AG04450 (cell line): Measurements from ENCODE around the gene HLA-F. TPM values are rescaled to one million over a fixed set of nuclear protein-coding genes. Genes with fewer than 3 reads are reported as not detected.

Source experiments
- CTCF ChIA-PET: fragments of 300-600, 350-600 bp; formaldehyde crosslinking; extraction: SDS; loops from one replicate; lab custom pipeline; 2022; ENCODE audit warnings: antibody characterized with exemption, inconsistent platforms; lab: Charles Lee
- POLR2A ChIA-PET: fragments of 350-600 bp; formaldehyde crosslinking; extraction: SDS; loops from one replicate; lab custom pipeline; 2021; ENCODE audit warnings: antibody characterized with exemption, inconsistent platforms; lab: Yijun Ruan, JAX
- DNase-seq: peaks from one replicate; pipeline ENCODE4 v3.0.0-alpha.2; 2011; ENCODE audit warnings: low read depth, low spot score
- H3K27ac ChIP-seq: one replicate; pipeline ENCODE4 v1.5.1; 2012; ENCODE audit warnings: low read depth, low read length, control low read depth
- H3K27me3 ChIP-seq: one replicate; pipeline ENCODE4 v1.6.0; 2012; ENCODE audit warnings: low read length; ENCODE audit not compliant: control insufficient read depth, insufficient read depth
- H3K4me3 ChIP-seq: 2 replicates; pipeline ENCODE4 v1.5.1; 2011; ENCODE audit warnings: mild to moderate bottlenecking, low read depth, low read length, control low read depth
- H3K9me3 ChIP-seq: 2 replicates; pipeline ENCODE4 v1.5.1; 2012; ENCODE audit warnings: low read length; ENCODE audit not compliant: control insufficient read depth, insufficient read depth
- polyA plus RNA-seq: library from polyadenylated mRNA; depleted of rRNA; stranded (reverse); fragments of >200 nt; gene quantifications from 2 replicates; pipeline ENCODE4 v1.2.3, GENCODE V29; 2011; rRNA removed
- small RNA-seq: library from RNA; depleted of rRNA; stranded (forward); fragments of <200 nt; gene quantifications from one replicate; pipeline ENCODE3, GENCODE V24; 2012; ENCODE audit warnings: low read depth; ENCODE audit not compliant: insufficient read length
- TF ChIP-seq, protein P1 (sequence below): IDR thresholded peaks from 2 replicates; pipeline ENCODE4 v1.5.1; 2011; ENCODE audit warnings: low read depth, low read length, control low read depth, inconsistent platforms

The HLA-F gene
- polyA plus RNA-seq, 1 experiment = 0.12 TPM

DNA sequence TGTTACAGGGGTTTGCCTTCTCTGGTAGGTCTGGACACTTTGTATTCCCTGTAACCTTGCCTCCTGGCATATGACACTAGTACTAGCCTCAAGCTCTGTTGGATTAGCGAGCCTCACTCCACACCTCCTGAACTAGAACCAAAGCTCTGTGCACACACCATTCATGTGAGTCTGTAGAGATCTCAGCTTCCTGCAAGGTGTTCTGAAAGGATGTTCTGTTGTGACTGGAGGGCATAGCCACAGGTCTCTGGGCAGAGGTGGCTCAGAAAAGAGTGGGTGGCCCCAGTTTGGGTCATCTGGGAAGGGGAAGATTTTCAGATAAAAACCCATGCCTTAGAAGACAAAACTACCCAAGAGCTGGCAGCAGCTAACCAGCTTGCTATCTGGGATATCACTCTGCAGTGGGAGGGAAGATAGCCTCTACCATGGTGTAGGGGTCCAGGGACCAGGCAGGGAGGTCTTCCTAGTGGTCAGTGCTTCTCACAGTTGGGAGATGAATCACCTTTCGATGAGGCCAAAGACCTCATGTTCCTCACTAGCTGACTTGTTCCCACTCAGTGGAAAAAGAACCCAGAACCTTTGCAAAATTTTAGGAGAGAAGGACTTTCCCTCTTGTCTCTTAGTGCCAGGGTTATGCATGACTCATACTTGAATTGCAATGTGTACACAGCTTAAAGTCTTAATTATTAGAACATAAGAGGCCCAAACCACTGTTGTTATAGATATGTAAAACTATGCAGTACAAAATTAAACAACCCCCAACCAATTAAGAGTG lies 41.4 kb downstream of the HLA-F start:
- CTCF ChIA-PET = interaction anchor here (0.8 kb wide), 1 partner anchor 111 kb away, joined by 3 read pairs; no protein-coding TSS in a partner anchor

DNA sequence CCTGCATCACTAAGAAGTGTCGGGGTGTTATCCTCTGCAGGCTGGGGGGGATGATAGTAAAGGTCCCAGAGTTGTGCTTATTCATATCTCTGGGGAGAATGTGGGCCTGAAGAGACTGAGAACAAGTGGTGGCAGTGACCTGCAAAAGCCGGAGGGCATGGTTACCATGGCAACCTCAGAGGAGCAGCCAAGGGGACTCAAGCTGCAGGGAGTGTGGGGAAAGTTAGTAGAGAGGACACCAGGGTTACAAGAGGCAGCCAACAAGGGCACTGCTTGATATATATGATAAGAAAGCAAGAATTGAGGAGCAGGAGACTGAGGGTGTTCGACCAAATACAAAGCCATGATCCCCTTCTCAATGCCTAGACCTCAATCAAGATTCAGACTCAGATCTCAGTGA lies 46.1 kb downstream of the HLA-F start:
- Histone ChIP-seq H3K27me3 (no peaks in the 10 kb centered on the region), H3K27ac (no peak overlapping the region), H3K4me3 (no peak overlapping the region), H3K9me3 (no peaks in the 10 kb centered on the region)
- TF ChIP-seq, protein P1, sequence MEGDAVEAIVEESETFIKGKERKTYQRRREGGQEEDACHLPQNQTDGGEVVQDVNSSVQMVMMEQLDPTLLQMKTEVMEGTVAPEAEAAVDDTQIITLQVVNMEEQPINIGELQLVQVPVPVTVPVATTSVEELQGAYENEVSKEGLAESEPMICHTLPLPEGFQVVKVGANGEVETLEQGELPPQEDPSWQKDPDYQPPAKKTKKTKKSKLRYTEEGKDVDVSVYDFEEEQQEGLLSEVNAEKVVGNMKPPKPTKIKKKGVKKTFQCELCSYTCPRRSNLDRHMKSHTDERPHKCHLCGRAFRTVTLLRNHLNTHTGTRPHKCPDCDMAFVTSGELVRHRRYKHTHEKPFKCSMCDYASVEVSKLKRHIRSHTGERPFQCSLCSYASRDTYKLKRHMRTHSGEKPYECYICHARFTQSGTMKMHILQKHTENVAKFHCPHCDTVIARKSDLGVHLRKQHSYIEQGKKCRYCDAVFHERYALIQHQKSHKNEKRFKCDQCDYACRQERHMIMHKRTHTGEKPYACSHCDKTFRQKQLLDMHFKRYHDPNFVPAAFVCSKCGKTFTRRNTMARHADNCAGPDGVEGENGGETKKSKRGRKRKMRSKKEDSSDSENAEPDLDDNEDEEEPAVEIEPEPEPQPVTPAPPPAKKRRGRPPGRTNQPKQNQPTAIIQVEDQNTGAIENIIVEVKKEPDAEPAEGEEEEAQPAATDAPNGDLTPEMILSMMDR = no peak
- CTCF ChIA-PET = no interaction called here
- POLR2A ChIA-PET = no interaction called here
- DNase-seq = no peak

More for the DNA sequence above, 41.4 kb downstream of the HLA-F start:
- Histone ChIP-seq H3K27ac (no peak overlapping the region), H3K9me3 (no peaks in the 10 kb centered on the region), H3K27me3 (no peaks in the 10 kb centered on the region), H3K4me3 (no peak overlapping the region)
- POLR2A ChIA-PET = no interaction called here
- no peak for DNase-seq
- TF ChIP-seq, protein P1 = no peak

DNA sequence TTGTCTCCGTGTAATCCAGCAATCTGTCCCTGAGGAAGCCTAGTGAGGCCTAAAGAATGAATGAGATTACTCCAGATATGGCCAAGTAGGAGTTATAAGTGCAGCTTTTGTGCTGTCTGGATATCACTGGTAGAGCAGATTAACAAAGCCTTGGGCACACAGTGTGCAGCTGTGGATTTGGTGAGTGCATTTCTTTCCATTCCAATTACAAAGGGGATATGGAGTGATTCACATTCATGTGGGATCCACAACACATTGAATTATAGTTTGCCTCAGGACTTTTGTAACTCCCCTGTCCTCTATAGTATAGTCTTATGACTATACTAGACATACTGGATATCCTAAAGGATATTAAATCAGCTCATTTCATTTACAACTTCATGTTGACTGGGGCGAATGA lies 47.1 kb downstream of the HLA-F start:
- DNase-seq = no peak
- H3K27me3 ChIP-seq = no peaks in the 10 kb centered on the region
- H3K9me3 ChIP-seq = no peaks in the 10 kb centered on the region
- no peak overlapping the region for H3K27ac ChIP-seq
- TF ChIP-seq, protein P1 = no peak
- no peak overlapping the region for H3K4me3 ChIP-seq
- CTCF ChIA-PET = no interaction called here
- POLR2A ChIA-PET = no interaction called here

GRCh38 chr6:29776684-29777083 lies 53.5 kb downstream of the HLA-F start:
- TF ChIP-seq, protein P1 = no peak
- CTCF ChIA-PET = interaction anchor here (1.1 to 1.6 kb wide), 3 partner anchors 23 to 123 kb away, joined by 3 read pairs; no protein-coding TSS in a partner anchor
- POLR2A ChIA-PET = no interaction called here
- Histone ChIP-seq H3K4me3 (no peak overlapping the region), H3K9me3 (no peaks in the 10 kb centered on the region), H3K27ac (no peak overlapping the region), H3K27me3 (no peaks in the 10 kb centered on the region)
- DNase-seq = no peak

Small RNA genes within 50 kb of the gene (small RNA-seq; reads per million reads assigned to genes)
- gene AL645939.2 = not detected
- not detected for gene AL645939.3
- gene AL645939.4 = not detected
- not detected for gene RF00019

Other genes starting within 250 kb of the HLA-F start
- not detected in 2 replicates for gene MAS1L, start 235.5 kb upstream of the HLA-F start, polyA plus RNA-seq
- not detected in 2 replicates for gene UBD, start 163.7 kb upstream of the HLA-F start, polyA plus RNA-seq
- not detected in 2 replicates for gene OR2H2, start 138.3 kb upstream of the HLA-F start, polyA plus RNA-seq
- 14.6 and 16.5 TPM in 2 replicates for gene GABBR1, start 90.3 kb upstream of the HLA-F start, polyA plus RNA-seq
- gene MOG, start 66.3 kb upstream of the HLA-F start, polyA plus RNA-seq = not detected in 2 replicates
- gene ZFP57, start 42.3 kb upstream of the HLA-F start, polyA plus RNA-seq = not detected in 2 replicates
- gene HLA-G, start 104.4 kb downstream of the HLA-F start, polyA plus RNA-seq = not detected in 2 replicates
- gene HLA-A, start 219.1 kb downstream of the HLA-F start, polyA plus RNA-seq = 368 and 445 TPM in 2 replicates